ENCODE data around the gene TTPAL.

Gene TTPAL

GRCh38 chr20:44429419-44430269 is 46.0 kb upstream of the TTPAL start:
- TF ChIP-seq, protein P1, sequence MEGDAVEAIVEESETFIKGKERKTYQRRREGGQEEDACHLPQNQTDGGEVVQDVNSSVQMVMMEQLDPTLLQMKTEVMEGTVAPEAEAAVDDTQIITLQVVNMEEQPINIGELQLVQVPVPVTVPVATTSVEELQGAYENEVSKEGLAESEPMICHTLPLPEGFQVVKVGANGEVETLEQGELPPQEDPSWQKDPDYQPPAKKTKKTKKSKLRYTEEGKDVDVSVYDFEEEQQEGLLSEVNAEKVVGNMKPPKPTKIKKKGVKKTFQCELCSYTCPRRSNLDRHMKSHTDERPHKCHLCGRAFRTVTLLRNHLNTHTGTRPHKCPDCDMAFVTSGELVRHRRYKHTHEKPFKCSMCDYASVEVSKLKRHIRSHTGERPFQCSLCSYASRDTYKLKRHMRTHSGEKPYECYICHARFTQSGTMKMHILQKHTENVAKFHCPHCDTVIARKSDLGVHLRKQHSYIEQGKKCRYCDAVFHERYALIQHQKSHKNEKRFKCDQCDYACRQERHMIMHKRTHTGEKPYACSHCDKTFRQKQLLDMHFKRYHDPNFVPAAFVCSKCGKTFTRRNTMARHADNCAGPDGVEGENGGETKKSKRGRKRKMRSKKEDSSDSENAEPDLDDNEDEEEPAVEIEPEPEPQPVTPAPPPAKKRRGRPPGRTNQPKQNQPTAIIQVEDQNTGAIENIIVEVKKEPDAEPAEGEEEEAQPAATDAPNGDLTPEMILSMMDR (IDR thresholded peaks at IDR 0.05; ENCODE audit: insufficient read depth, low read depth, low read length, missing control alignments) = no peak
- no peak for DNase-seq (ENCODE audit: low read depth)
- no peak overlapping the region for H3K4me3 ChIP-seq (ENCODE audit: low read depth, low read length)

DNA sequence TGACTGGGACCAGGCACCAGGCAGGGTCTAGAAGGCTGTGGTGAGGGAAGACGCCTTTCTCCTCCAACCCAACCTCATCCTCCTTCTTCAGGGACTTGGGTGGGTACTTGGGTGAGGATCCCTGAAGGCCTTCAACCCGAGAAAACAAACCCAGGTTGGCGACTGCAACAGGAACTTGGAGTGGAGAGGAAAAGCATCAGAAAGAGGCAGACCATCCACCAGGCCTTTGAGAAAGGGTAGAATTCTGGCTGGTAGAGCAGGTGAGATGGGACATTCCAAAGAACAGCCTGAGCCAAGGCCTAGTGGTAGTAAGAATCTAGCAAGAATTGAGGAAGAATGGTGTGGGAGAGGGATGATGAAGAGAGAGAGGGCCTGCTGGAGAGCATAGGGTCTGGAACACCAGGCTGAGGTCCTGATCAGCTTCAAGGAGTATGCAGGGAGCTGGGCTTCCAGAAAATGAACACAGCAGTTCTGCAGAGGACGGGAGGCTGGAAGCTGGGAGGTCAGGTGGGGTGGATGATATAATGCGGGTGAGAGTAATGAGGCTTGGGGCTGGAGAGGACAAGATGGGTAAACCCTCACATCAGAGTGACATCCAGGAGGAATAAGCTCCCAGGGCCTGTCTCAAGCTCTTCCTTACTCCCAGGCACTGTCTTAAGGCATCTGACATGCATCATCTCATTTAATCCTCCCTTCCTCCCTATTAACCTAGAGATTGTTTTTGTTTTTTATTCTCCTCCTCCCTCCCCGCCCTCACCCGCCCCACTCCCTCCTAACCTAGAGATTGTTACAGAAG is 45.2 kb upstream of the TTPAL start:
- TF ChIP-seq, protein P1 (IDR thresholded peaks at IDR 0.05; ENCODE audit: insufficient read depth, low read depth, low read length, missing control alignments) = no peak
- DNase-seq (ENCODE audit: low read depth) = no peak
- no peak overlapping the region for H3K4me3 ChIP-seq (ENCODE audit: low read depth, low read length)

DNA sequence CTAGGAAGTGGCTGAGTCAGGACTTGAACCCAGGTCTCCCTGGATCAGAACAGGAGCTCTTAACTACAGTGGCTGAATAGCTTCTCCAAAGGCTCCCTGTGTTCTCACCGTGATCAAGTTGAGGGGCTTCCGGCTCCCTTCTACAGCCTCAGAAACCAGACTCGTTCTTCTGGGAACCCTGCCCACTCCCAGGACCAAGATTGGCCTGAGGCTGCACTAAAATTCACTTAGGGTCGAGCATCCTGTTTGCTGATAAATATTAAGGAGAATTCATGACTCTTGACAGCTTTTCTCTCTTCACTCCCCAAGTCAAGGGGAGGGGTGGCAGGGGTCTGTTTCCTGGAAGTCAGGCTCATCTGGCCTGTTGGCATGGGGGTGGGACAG is 44.6 kb upstream of the TTPAL start:
- TF ChIP-seq, protein P1 (IDR thresholded peaks at IDR 0.05; ENCODE audit: insufficient read depth, low read depth, low read length, missing control alignments) = no peak
- DNase-seq (ENCODE audit: low read depth) = no peak

GRCh38 chr20:44431502-44432234 is 44.0 kb upstream of the TTPAL start:
- no peak for DNase-seq (ENCODE audit: low read depth)
- TF ChIP-seq, protein P1 (IDR thresholded peaks at IDR 0.05; ENCODE audit: insufficient read depth, low read depth, low read length, missing control alignments) = no peak
- no peak overlapping the region for H3K4me3 ChIP-seq (ENCODE audit: low read depth, low read length)

More for the DNA sequence above, 44.6 kb upstream of the TTPAL start:
- H3K4me3 ChIP-seq (ENCODE audit: low read depth, low read length) = no peak overlapping the region

DNA sequence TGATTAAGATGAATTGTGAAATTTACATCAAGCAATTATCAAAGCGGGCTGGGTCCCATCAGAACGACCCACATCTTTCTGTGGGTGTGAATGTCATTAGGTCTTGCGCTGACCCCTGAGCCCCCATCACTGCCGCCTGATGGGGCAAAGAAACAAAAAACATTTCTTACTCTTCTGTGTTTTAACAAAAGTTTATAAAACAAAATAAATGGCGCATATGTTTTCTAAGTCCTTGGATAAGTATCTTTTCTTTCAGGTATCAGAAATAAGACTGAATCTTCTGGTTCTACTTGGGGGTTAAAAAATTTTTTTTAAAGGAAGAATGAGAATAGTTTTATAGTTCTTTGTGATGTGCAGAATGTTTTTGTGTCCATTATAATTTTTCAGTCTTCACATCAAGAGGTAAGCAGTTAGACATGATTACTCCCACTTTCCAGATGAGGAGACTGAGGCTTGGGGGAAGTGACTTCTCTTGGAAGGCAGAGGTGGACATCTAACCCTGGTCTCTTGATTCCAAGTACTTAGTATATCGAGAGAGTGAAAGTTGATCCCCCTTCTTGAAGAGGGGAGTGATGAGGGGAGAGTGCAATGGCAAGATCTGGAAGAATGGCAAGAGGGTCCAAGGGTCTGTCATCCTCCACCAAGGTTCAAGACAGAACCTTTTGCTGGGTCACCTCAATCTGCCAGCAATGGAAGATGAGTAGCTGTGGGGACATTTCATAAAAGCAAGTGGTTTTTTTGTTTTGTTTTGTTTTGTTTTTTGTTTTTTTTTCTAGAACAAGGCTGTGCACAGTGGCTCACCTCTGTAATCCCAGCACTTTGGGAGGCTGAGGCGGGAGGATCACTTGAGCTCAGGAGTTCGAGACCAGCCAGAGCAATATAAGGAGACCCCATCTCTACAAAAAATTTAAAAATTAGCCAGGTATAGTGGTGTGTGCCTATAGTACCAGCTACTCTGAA is 42.8 kb upstream of the TTPAL start:
- H3K4me3 ChIP-seq (ENCODE audit: low read depth, low read length) = no peak overlapping the region
- no peak for DNase-seq (ENCODE audit: low read depth)
- TF ChIP-seq, protein P1 (IDR thresholded peaks at IDR 0.05; ENCODE audit: insufficient read depth, low read depth, low read length, missing control alignments) = no peak
